ENCODE measurements around the gene VRTN.

VRTN gene

DNA sequence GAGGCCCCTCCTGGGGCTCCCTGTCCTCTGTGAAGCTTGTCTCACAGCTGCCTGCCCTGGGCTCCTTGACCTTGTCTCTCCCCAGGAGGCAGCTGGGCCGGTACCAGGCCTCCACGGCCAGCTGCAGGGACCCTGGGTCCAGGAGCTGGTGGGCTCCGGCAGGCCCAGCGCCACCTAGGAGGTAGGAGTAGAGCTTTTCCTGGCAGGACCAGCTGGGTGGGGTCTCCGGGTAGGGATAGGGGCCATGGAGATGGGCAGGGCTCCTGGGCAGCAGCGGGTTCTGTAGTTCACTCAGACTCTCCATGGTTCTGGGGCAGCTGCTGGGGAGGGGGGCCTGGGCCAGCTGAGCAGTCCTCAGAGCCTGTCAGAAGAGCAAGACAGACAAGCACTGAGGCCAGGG lies 61.2 kb downstream of the VRTN start:
- no peak for TF ChIP-seq CTCF (IDR thresholded peaks at IDR 0.05)
